Liver (tissue), 9 donors: ENCODE data around the gene CELF4. TPM values are rescaled to one million over a fixed set of nuclear protein-coding genes. Genes with fewer than 3 reads are reported as not detected.

Source experiments
- DNase-seq: peaks from one replicate; pipeline ENCODE4 v3.0.0-alpha.2; 2017; ENCODE audit warnings: low spot score
- H3K27ac ChIP-seq, 2 donors: one replicate each; pipeline ENCODE4 v1.7.0; 2013; ENCODE audit warnings: inconsistent platforms in 2 of 2, low read length in 2 of 2, control low read depth in 1 of 2, low read depth in 1 of 2, mild to moderate bottlenecking in 1 of 2
- H3K27me3 ChIP-seq, 4 donors: one replicate each; pipeline versions ENCODE4 v1.6.1 to v1.7.0; 2013; ENCODE audit warnings: low read length in 3 of 4, inconsistent platforms in 1 of 4, mild to moderate bottlenecking in 1 of 4, moderate library complexity in 1 of 4; ENCODE audit not compliant: control insufficient read depth in 4 of 4, insufficient read depth in 4 of 4
- H3K36me3 ChIP-seq, 4 donors: one replicate each; pipeline versions ENCODE4 v1.6.1 to v1.7.0; 2013; ENCODE audit warnings: low read length in 3 of 4, mild to moderate bottlenecking in 3 of 4, low read depth in 1 of 4, moderate library complexity in 1 of 4; ENCODE audit not compliant: control insufficient read depth in 4 of 4, insufficient read depth in 3 of 4
- H3K4me1 ChIP-seq, 4 donors: one replicate each; pipeline versions ENCODE4 v1.6.1 to v1.7.0; 2013; ENCODE audit warnings: low read length in 3 of 4, mild to moderate bottlenecking in 3 of 4, moderate library complexity in 1 of 4; ENCODE audit not compliant: control insufficient read depth in 4 of 4, insufficient read depth in 4 of 4
- H3K4me3 ChIP-seq, 3 donors: one replicate each; pipeline versions ENCODE4 v1.6.1 to v1.7.0; 2013; ENCODE audit warnings: low read length in 3 of 3, control low read depth in 1 of 3, low read depth in 1 of 3, mild to moderate bottlenecking in 1 of 3
- H3K9ac ChIP-seq, 2 donors: one replicate each; pipeline ENCODE4 v1.7.0; 2013; ENCODE audit warnings: low read length in 2 of 2, mild to moderate bottlenecking in 2 of 2, moderate library complexity in 2 of 2, control low read depth in 1 of 2, low read depth in 1 of 2
- H3K9me3 ChIP-seq, 4 donors: one replicate each; pipeline versions ENCODE4 v1.6.1 to v1.7.0; 2013; ENCODE audit warnings: low read length in 3 of 4; ENCODE audit not compliant: control insufficient read depth in 4 of 4
- CTCF ChIP-seq: fragments of 150-350 bp; IDR thresholded peaks from 2 replicates; pipeline ENCODE4 v1.5.1; 2017; ENCODE audit warnings: improper control_type of control experiment, low read depth, low read length; ENCODE audit not compliant: missing input control
- EGR1 ChIP-seq, 2 donors: IDR thresholded peaks; 2 replicates each; pipeline ENCODE4 v1.6.1; 2016 to 2018; ENCODE audit warnings: antibody characterized with exemption in 2 of 2, low read depth in 2 of 2
- FOXA2 ChIP-seq: IDR thresholded peaks from 2 replicates; pipeline ENCODE4 v1.6.1; 2016; ENCODE audit warnings: antibody characterized with exemption
- GABPA ChIP-seq, 2 donors: IDR thresholded peaks in 1 of 2; conservative IDR thresholded peaks in 1 of 2; 2 replicates each; pipeline ENCODE4 v1.6.1; 2016; ENCODE audit warnings: antibody characterized with exemption in 2 of 2, mild to moderate bottlenecking in 1 of 2, moderate library complexity in 1 of 2
- HNF4A ChIP-seq, 2 donors: conservative IDR thresholded peaks; 2 replicates each; pipeline ENCODE4 v1.6.1; 2016; ENCODE audit warnings: antibody characterized with exemption in 2 of 2, mild to moderate bottlenecking in 2 of 2
- HNF4G ChIP-seq: IDR thresholded peaks from 2 replicates; pipeline ENCODE4 v1.6.1; 2016; ENCODE audit warnings: antibody characterized with exemption
- JUND ChIP-seq, 2 donors: IDR thresholded peaks; 2 replicates each; pipeline ENCODE4 v1.6.1; 2016; ENCODE audit warnings: antibody characterized with exemption in 2 of 2
- MAX ChIP-seq: IDR thresholded peaks from 2 replicates; pipeline ENCODE4 v1.6.1; 2016; ENCODE audit warnings: antibody characterized with exemption
- RAD21 ChIP-seq, 2 donors: IDR thresholded peaks; 2 replicates each; pipeline ENCODE4 v1.6.1; 2016; ENCODE audit warnings: antibody characterized with exemption in 2 of 2, mild to moderate bottlenecking in 2 of 2
- REST ChIP-seq: IDR thresholded peaks from 2 replicates; pipeline ENCODE4 v1.6.1; 2016; ENCODE audit warnings: antibody characterized with exemption, mild to moderate bottlenecking
- RXRA ChIP-seq, 2 donors: IDR thresholded peaks; 2 replicates each; pipeline ENCODE4 v1.6.1; 2017 to 2018; ENCODE audit warnings: antibody characterized with exemption in 2 of 2, mild to moderate bottlenecking in 1 of 2
- SP1 ChIP-seq: IDR thresholded peaks from 2 replicates; pipeline ENCODE4 v1.6.1; 2018; ENCODE audit warnings: antibody characterized with exemption, mild to moderate bottlenecking
- TAF1 ChIP-seq: conservative IDR thresholded peaks from 2 replicates; pipeline ENCODE4 v1.6.1; 2016; ENCODE audit warnings: antibody characterized with exemption, mild to moderate bottlenecking
- YY1 ChIP-seq: IDR thresholded peaks from 2 replicates; pipeline ENCODE4 v1.6.1; 2016; ENCODE audit warnings: antibody characterized with exemption, mild to moderate bottlenecking
- WGBS: extraction: QIAGEN DNeasy Blood & Tissue Kit; methylation state at CpG from one replicate; pipeline ENCODE4 v1.1.7; 2013; 5-methylcytosine and 5-hydroxymethylcytosine counted together
- polyA plus RNA-seq, 2 donors: library from polyadenylated mRNA; stranded (reverse) in 1 of 2; unstranded in 1 of 2; fragments of 200-250 nt in 1 of 2; fragments of >200 nt in 1 of 2; fragmentation: Nextera tagmentation in 1 of 2; extraction: Ambion mirVana in 1 of 2; gene quantifications; one replicate each; pipeline versions ENCODE4 v1.2.1 to v1.2.3, GENCODE V29; 2013 to 2015
- total RNA-seq, 2 donors: library from RNA; depleted of rRNA; stranded (reverse); fragments of >200 nt; gene quantifications; one replicate each; pipeline ENCODE4 v1.2.3, GENCODE V29; 2014
- TF ChIP-seq, protein P1 (sequence below): IDR thresholded peaks from 2 replicates; pipeline ENCODE4 v1.6.1; 2016; ENCODE audit warnings: antibody characterized with exemption
- donor health status: healthy.
- donor health status: healthy.
- donor health status: healthy.
- donor health status: healthy.
- donor health status: healthy.

Gene CELF4
- total and polyA plus RNA-seq, 4 donors, result 0.08 to 0.28 (median 0.21) TPM; not detected in 1

GRCh38 chr18:37435996-37436395, 129.6 kb downstream of the CELF4 start:
- no peak for TF ChIP-seq HNF4G
- no peak for TF ChIP-seq REST
- no peak for TF ChIP-seq GABPA (IDR thresholded peaks at IDR 0.05 in 1 of 2, conservative IDR thresholded peaks at IDR 0.05 in 1 of 2)
- no peak for TF ChIP-seq TAF1
- TF ChIP-seq YY1, result no peak
- TF ChIP-seq, protein P1, sequence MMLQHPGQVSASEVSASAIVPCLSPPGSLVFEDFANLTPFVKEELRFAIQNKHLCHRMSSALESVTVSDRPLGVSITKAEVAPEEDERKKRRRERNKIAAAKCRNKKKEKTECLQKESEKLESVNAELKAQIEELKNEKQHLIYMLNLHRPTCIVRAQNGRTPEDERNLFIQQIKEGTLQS, result no peak
- no peak for TF ChIP-seq FOXA2
- Histone ChIP-seq H3K9me3 (no peaks in the 10 kb centered on the region), H3K4me3 (no peak overlapping the region), H3K36me3 (no peaks in the 10 kb centered on the region), H3K27me3 (peaks cover 0 to 3% (median 0%) of the 10 kb centered on the region in 4 donors), H3K27ac (no peak overlapping the region), H3K9ac (no peak overlapping the region), H3K4me1 (peaks cover 0 to 4% (median 0%) of the 10 kb centered on the region in 4 donors)
- WGBS, result 31% methylated on average over 15 of the region's 15 CpGs
- no peak for DNase-seq

- no peak overlapping the region for H3K27ac ChIP-seq
- H3K4me1 ChIP-seq, result peaks cover 0 to 4% (median 0%) of the 10 kb centered on the region in 4 donors
- no peak for DNase-seq
- H3K9ac ChIP-seq, result no peak overlapping the region
- no peaks in the 10 kb centered on the region for H3K36me3 ChIP-seq
- no peak overlapping the region for H3K4me3 ChIP-seq
- TF ChIP-seq RXRA (IDR thresholded peaks at IDR 0.05) (no peak), FOXA2 (no peak), RAD21 (IDR thresholded peaks at IDR 0.05) (no peak), EGR1 (IDR thresholded peaks at IDR 0.05; ENCODE audit: low read depth in 2 of 2) (no peak), MAX (no peak), JUND (IDR thresholded peaks at IDR 0.05) (no peak), HNF4A (conservative IDR thresholded peaks at IDR 0.05) (no peak), REST (no peak), SP1 (no peak), CTCF (no peak), GABPA (IDR thresholded peaks at IDR 0.05 in 1 of 2, conservative IDR thresholded peaks at IDR 0.05 in 1 of 2) (no peak), TAF1 (no peak)
- H3K9me3 ChIP-seq, result no peaks in the 10 kb centered on the region
- 62% methylated on average over 5 of the region's 5 CpGs for WGBS
- H3K27me3 ChIP-seq, result peaks cover 0 to 3% (median 0%) of the 10 kb centered on the region in 4 donors
Measured at GRCh38 chr18:37435150-37435867, 130.3 kb downstream of the CELF4 start.
